Stimulated activated naive CD8-positive, alpha-beta T cell treated with anti-CD3 and anti-CD28 coated beads, Interleukin-15, Interleukin-2, amounts not matched to agents 100 U/mL and 50 U/mL, for 24 hours (primary cell): Measurements from ENCODE around the gene SFXN3.

Experiments
- ATAC-seq: fragments of 150-1000 bp; cut with Tn5 transposase; one replicate; pipeline ENCODE4 v1.10.0; 2021
- DNase-seq: peaks from one replicate; pipeline ENCODE4 v3.0.0; 2021

The SFXN3 gene, protein sequence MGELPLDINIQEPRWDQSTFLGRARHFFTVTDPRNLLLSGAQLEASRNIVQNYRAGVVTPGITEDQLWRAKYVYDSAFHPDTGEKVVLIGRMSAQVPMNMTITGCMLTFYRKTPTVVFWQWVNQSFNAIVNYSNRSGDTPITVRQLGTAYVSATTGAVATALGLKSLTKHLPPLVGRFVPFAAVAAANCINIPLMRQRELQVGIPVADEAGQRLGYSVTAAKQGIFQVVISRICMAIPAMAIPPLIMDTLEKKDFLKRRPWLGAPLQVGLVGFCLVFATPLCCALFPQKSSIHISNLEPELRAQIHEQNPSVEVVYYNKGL

DNA sequence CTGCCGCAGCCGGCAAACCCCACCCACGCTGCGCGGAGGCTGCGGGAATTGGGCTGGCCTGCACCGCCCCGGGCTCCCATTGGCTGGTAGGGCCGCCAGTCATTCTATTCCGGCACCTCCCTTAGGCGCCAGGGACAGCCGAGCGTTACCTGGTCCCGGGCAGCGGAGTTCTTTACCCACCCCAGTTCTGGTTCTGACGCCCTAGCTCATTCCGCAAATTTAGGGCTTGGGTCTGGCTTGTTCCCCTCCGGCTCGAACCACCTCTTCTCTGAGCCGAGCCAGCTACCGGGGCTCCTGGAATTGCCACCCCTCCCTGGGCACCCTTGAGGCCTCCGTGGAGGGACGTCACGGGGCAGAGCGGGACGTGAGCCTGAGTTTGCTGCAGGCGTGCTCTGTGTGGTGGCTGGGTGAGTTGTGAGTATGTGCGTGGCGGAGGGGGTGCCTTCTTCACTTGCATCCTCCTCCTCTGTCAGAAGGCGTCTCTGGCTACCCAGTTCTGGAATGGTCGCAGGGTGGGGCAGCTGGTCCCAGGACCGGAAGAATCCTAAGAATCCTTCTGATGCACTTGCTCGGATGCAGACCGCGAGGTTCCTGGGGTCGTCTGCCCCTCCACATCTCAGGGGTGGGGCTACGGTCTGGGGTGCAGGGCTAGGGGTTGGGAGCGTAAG lies at the start of gene SFXN3, which contains the start of gene PDZD7:
SFXN3 (plus strand) TSS at position 107 of the 668 bp plus-strand sequence. CDS start 3,461 bp downstream, outside the sequence.
PDZD7 (minus strand) TSS at position 2 of the 668 bp plus-strand sequence. CDS start 910 bp downstream, outside the sequence.
- ATAC-seq (peak; percentile 74), DNase-seq (peak; percentile 99)

DNA sequence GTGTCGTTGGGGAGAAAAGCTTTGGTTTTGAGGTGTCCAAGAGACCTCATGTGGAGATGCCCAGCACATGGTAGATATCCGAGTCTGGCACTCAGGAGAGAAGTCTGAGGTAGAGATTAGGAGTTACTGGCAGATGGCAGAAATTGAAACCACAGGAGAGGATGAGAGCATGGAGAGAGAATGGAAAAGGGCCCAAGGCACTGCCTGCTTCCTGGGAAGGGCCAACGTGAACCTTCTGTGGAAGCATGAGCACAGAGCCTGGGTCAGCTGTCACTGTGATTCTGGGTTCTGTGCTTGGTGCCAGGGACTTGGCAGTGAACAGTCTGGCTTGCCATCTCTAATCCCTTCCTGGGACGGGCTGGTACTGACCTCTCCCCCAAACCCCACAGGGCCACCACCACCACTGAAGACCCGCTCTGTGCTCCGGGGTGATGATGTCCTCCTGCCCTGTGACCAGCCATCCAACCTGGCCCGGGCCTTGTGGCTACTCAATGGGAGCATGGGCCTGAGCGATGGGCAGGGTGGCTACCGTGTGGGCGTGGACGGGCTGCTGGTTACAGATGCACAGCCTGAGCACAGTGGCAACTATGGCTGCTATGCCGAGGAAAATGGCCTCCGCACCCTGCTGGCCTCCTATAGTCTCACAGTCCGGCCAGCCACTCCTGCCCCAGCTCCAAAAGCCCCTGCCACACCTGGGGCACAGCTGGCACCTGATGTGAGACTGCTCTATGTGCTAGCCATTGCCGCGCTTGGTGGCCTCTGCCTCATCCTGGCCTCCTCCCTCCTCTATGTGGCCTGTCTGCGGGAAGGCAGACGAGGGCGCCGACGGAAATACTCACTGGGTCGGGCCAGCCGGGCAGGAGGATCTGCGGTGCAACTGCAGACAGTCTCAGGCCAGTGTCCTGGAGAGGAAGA lies 47.9 kb upstream of the SFXN3 start:
- DNase-seq, result no peak
- no peak for ATAC-seq

DNA sequence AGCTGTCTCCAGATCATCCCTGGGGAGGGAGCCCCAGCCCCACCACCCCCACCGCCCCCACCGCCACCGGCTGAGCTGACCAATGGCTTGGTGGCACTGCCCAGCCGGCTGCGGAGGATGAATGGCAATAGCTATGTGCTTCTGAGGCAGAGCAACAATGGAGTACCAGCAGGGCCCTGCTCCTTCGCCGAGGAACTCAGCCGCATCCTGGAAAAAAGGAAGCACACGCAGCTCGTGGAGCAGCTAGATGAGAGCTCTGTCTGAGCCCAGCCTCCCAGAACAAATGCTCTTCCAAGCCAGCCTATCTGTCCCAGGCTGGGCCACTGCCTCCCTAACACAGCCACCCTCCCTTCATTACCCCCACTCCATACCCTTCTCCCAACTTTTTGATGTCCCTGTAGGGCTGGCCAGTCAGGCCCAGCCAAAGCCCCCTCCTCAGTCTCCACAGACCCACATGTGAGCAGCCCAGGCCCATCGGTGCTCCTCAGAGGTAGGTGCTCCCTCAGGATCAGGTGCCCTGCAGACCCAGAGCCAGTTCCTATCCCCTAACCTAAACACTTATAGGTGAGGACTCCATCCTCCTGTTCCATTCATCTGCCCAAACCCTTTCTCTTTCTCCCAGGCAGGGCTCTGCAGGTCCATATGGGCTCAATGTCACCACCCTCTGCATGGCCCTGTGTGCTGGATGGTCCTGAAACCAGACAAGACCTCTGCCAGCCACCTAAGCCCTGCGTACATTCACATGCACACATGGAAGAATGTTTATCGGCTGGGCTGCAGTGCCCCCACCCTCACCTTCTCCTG lies 47.0 kb upstream of the SFXN3 start:
- DNase-seq, result no peak
- no peak for ATAC-seq

DNA sequence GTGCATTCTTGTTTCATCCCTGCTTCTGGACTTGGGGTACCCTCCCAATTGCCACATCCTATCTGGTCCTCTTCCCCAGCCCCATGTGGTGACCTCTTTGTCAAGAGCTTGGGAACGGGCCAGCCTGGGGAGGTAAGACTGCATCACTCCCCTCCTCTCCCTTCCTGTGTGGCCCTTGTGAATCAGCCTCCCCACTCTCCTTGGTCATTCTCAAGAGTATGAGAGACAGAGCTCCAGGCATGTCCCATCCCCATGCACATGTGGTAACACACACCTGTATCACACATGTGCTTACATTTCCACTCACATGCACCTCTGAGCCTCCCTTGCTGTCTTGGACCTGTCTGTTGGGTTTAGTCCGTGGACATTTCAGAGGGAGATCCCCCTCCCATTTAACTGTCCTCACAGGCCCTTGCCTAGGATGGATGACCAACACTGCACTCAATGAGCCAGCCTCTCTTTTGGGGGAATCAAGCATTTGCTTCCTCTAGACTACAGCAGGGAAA lies 46.3 kb upstream of the SFXN3 start:
- ATAC-seq (no peak), DNase-seq (no peak)

DNA sequence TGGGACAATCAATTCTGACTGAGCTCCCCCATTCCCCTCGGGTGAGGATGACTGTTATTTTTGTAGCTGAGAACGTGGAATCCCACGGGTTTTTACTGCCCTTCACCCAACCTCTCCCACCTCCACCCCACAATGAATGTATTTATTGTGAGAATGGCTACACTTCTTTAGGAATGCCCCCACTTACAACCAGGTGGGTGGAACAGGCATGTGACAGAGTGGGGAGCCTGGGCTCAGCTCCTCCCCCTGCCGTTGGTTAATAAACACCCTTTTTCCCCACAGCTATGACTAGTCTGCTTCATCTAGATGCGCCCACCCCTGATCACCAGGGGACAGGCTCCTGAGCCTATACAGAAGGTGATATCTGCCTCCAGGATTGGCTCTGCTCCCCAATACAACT lies 45.7 kb upstream of the SFXN3 start:
- ATAC-seq, result no peak
- DNase-seq, result no peak

DNA sequence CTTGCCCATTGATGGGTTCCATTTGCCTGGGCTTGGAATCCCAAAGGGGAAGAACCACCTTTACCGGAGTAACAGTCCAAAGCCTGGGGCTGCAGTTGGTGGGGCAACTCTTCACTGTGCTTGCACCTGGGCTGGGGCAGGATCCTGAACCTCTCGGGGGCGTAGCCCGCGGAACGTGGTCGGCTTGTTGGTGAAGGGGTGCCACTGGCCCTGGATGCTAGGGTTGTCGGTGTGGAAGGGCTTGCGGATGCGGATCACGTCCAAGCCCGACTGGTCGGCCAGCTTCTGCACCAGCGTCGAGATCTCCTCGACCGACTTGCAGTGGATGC lies 44.4 kb upstream of the SFXN3 start:
- ATAC-seq, result no peak
- DNase-seq, result no peak

DNA sequence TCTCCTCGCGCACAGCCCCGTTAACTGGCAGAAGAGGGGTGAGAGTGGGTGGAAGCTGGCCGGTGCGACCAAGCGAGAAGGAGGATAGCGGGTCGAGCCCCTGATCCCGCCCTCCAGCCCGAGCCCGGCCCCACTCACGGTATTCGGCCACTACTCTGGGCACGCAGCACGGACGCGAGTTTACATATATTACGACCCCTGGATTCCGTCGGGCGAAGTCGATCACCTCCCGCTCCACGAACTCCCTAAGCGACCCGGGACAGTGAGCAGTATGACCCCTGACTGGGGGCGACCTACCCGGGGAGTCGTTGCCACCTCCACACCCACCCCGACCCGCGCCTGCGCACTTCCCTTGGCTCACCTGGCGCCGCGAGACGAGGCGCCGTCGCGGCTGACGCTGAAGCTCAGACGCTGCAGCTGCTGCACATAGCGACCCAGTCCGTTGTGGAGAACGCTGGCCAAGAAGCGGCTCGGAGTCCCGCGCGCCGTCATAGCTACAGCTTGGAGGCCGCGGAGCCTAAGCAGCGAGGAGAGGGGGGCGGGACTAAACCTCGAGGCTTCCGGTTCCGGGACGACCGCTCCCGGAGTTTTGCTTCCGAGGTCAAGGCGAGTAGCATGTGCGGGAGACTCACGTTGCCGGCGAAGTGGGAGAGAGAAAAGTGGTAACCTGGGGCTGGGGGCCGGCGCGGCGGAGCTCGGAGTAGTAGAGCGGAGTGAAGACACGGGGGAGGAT lies 43.9 kb upstream of the SFXN3 start, which contains the start of the genes MRPL43 and TWNK:
MRPL43 (minus strand) TSS at position 546 of the 733 bp plus-strand sequence; CDS start at position 492, 54 bp downstream.
TWNK (plus strand) TSS at position 592 of the 733 bp plus-strand sequence. CDS start 668 bp downstream, outside the sequence.
- DNase-seq, result peak; percentile 89
- ATAC-seq, result peak; percentile 89

DNA sequence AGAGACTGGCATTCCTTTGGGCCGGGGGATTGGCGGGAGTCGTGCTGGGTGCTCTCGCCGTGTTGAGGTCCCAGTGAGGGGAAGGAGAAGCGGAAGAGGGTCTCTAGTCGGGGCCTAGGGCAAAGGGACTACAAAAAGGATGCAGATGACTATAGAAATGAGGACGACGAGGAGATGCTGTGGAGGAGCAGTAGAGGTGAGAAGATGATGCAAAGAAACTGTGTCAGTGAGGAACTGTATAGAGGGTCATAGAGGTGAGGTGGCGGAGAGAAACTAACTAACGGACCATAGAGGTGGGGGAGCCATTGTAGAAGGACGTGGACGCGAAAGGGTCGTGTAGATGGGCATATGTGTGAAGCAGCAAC lies 43.4 kb upstream of the SFXN3 start:
- DNase-seq (no peak), ATAC-seq (peak; percentile 2)

DNA sequence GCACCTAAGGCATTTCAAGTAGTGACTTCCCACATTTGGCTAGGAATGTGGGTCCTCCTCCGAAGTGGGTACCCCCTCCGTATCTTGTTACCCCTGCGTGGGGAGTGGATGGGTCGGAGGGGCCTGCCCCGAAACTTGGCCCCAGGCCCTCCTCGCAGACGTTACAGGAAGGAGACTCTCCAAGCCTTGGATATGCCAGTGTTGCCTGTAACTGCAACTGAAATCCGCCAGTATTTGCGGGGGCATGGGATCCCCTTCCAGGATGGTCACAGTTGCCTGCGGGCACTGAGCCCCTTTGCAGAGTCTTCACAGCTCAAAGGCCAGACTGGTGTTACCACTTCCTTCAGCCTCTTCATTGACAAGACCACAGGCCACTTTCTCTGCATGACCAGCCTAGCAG lies 42.9 kb upstream of the SFXN3 start:
- no peak for ATAC-seq
- DNase-seq, result no peak

DNA sequence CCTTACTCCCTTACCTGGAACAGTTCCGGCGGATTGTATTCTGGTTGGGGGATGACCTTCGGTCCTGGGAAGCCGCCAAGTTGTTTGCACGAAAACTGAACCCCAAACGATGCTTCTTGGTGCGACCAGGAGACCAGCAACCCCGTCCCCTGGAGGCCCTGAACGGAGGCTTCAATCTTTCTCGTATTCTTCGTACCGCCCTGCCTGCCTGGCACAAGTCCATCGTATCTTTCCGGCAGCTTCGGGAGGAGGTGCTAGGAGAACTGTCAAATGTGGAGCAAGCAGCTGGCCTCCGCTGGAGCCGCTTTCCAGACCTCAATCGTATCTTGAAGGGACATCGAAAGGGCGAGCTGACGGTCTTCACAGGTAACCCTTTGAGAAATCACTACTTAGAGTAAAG lies 41.9 kb upstream of the SFXN3 start:
- DNase-seq (no peak), ATAC-seq (no peak)

DNA sequence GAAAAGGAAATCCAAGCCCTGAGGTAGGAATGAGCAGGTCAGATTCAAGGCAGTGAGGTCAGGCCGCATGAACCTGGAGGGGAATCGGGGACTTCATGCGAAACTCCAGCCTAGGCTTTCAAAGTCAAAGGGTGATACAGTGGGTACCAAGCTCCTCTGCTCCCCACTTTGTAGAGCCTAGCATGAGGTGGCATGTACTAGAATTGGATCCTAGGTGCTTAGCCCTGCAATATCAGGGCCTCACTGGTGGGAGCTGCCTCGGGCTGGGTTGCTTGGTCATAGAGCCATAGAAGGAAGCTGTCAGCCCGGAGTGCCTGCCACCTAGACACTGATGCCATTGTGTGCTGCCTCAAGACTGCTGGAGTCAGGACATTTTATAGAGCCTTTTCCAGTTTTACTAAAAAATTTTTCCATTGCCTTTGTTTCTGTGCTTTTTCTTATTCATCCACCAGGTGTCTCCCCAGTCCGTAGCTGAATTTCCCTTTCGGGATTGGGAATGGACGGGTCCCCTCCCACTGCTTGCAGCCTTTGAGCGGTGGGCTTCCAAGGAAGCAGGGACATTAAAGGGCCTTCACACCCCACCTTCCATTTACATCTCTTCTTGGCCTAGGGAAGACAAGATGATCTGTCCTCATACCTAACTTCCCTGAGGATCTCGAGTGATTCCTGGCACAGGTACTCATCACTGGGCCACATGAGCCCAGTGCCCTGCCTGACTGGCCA lies 36.9 kb upstream of the SFXN3 start:
- ATAC-seq, result no peak

DNA sequence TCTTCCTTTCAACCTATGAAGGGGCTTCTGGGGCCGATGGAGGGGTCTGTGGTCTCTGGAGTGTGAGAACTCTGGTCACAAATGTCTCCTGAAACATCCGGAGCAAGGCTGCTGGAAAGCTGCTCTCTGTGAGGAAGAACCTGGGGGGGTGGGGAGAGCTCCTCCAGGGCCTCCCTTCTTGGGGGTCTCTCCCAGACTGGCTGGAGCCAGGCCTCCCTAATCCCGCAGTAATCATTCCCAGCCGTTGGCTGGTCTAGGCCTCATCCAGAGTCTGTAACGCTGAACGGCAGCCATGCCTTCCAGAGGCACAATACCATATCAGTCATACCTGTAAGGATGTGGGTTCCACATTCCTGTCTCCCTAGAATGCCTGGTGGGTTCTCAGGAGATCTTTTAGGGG lies 35.9 kb upstream of the SFXN3 start:
- ATAC-seq (no peak), DNase-seq (no peak)

More for the DNA sequence above, 36.9 kb upstream of the SFXN3 start:
- no peak for DNase-seq

DNA sequence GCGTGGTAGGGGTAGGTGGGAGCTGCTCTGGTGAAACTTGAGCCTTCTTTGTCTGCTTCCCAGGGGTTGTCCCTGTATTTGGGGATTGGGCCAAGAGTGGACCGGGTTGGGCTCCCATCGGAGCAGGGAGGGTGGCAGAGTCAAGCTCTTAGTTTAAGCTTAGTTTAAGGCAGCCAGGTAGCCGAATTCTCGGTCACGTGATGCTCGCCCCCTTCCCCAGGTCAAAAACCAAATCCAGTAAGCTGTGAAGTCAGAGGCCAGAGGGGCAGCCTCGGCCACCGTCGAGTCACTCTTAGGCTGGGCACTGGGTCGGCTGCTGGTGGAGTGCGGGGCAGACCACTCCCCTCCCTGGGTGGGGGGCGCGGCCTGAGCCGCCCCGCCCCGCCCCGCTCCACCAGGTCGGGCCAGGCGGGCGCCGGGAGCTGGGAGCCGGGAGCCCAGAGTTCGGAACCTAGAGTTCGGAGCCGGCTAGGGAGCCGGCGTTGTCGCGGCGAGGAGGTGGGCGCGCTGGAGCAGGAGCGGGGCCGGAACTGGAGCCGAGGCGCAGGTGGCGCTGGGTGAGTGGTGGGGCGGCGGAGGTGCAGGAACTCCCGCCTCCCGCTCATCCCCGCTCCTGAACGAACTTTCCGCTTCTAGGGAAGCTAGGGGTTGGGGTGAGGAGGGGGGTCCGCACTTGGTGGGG lies 34.2 kb upstream of the SFXN3 start:
- DNase-seq (peak; percentile 54), ATAC-seq (no peak)

DNA sequence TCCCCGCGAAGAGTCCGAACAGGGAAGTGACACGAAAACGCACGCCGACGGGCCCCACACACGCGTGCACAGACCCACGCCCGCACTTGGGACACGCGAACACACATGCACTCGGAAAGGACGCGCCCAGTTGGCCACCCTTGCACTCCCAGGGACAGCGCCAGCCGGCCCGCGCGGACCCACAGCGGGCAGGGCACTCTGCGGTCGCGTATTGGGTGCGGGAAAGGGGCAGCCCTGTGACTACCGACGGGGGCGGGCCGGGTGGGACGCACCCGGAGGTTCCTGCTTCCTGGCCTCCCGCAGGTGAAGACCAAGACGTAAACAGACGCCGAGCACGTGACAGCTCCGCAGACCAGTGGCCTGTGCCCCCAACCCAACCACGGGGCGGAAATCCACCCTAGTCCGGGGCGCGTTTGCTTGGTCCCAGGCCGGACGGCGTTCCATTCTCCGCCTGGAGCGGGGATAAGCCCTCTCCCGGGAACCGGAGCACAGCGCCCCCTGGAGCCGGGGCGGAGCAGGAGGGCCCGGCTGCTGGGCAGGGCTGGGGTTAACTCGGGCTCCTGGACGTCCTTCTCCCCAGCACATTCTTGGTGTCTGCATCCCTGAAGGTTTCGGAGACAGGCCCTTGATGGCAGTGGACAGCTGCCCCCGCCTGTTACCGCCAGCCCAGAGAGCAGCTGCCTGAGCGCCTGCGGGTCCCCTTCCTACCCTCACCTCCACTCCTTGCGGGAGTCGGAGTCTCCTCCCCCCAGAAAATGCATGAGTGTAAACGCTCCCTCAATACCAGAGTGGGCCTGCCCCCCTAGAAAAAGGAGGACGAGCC lies 33.5 kb upstream of the SFXN3 start:
- ATAC-seq, result peak; percentile 53

DNA sequence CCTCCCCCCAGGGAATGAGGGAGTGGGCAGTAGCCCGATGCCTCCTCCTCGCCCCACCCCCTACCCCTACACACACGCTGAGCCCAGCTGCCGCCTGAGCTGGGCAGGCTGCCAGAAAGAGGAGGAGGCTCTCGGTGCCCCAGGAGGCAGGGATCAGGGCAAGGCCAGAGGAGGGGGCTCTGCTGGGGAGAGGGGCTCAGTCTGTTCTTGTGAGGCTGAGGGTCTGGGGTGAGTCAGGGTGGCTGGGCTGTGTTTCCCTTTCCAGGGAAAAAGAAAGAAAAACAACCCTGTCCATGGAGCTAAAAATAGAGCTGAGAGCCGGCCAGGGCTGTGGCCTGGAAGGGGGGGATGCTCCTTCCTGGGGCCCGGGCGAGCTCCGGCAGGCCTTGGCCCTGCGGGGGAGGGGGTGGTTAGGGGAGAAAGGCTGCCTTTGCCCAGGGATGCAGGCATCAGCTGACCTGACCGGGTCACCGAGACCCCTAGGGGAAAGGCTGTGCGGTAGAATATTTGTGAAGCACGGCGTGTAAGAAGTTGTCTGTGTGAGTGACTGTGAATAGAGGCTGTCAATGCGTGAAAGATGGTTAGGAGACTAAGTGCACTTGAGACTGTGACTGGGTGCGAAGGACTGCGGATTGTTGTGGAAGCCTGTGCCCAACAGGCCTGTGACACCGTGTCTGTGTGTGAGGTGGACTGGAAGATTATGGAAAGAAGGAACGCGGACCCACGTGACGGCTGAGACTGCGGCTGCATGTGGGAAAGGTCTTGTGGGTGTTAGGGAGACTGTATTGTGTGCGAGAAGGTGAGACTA lies 32.6 kb upstream of the SFXN3 start:
- DNase-seq (peak; percentile 78), ATAC-seq (peak; percentile 29)

More for the DNA sequence above, 33.5 kb upstream of the SFXN3 start:
- DNase-seq, result peak; percentile 89

DNA sequence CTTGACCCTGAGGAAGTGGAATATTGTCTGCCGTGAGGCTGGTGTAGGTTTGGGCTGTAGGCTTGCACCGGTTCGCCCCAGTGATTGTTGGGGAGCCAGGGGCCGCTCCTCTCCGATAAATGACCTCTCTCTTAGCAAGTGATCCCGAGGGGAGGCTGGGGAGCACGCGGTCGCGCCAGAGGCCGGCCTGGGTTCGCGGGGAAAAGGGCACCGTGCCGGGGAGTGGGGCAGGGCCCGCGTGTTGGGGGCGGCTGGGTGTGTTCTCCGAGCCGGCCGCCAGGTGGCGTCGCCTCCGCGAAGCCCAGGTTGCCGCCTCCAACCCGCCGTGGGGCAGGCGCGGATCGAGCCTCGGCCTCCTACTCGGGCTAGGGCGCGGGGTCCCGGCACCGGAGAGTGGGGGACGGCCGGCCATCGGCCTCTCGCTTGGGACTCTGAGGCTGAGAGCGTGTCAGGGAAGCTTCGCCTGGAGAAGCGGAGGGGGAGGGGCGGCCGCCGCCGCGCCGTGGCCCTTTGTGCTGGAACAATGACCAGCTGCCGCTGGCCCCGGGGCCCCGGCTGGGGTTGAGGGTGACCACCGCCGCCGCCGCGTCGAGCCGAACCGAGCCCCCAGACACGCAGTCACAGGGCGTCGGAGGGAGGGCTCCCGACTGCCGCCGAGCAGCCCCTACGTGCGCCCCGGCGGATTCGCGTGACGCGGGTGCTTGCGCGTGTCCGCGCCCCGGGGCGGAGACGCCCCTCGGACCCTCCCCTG lies 31.9 kb upstream of the SFXN3 start:
- ATAC-seq (peak; percentile 70), DNase-seq (peak; percentile 85)

DNA sequence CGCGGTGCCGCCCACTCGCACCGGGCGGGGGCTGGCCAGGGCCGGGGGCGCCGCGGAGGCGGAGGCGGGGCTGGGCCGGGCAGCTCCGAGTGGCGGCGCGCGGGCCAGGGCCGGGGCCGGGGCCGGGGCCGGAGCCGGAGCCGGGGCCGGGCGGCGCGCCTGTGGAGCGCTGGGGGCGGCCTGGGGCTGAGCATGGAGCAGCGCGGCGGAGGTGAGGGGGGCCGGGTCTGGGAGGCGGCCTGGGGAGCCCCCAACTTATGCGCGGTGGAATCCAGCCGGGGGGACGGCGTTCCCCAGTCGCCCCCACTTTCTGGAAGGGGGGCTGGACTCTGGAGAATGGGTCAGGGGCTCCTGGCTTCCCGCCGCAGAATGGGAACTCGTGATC lies 31.3 kb upstream of the SFXN3 start, which contains the start of gene LZTS2:
LZTS2 (plus strand) TSS at position 67 of the 385 bp plus-strand sequence. CDS start 2,731 bp downstream, outside the sequence.
- DNase-seq (no peak), ATAC-seq (no peak)
